ENCODE measurements around the gene RBM7. TPM values are rescaled to one million over a fixed set of nuclear protein-coding genes. Genes with fewer than 3 reads are reported as not detected.

Gene RBM7, protein sequence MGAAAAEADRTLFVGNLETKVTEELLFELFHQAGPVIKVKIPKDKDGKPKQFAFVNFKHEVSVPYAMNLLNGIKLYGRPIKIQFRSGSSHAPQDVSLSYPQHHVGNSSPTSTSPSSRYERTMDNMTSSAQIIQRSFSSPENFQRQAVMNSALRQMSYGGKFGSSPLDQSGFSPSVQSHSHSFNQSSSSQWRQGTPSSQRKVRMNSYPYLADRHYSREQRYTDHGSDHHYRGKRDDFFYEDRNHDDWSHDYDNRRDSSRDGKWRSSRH
- total RNA-seq = 28.9 TPM

GRCh38 chr11:114400216-114400914, at the start of gene RBM7, which contains the start of gene C11orf71:
Gene RBM7, plus strand, starts transcription at chr11:114400666. Its CDS starts 6 bp downstream, at chr11:114400672.
Gene C11orf71, minus strand, starts transcription at chr11:114400511. Its CDS starts 180 bp downstream, at chr11:114400331.
- DNase-seq = peak; percentile 91

DNA sequence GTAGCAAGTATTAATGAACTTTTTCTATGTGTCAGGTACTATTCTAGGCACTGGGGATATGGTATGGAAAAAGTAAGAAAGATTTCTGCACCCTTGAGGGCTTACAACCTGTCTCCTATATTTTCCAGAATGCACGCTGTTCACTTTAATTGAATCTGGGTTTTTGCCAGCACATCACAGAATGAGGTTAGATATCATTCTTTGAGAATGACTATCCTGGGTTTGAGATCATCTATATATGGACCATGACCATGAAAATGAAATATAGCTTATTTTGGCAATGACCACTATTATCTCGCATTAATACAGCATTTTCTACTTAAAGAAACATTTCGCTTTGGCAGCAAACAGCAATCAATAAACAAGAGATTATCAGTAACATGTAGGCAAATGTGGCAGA, 47.0 kb upstream of the RBM7 start:
- DNase-seq = no peak

DNA sequence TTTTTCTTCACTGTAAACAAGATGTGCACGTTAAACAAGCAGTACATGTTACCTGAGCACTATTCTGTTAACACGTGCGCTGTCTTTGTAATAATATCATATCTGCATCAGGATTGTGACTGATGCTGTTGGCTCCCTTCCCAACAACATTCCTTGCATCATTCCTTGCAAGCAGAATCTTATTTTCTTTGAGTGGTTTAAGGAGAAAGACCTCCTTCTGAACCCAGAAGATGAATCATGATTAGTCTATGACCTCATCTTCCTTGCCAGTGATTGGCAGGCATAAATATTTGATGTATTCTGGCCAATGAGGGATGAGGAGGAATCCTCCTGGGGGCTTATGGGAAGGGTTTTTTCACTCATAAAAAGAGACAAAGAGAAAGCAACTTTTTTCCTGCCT, 46.4 kb upstream of the RBM7 start:
- no peak for DNase-seq

- DNase-seq = no peak
Observed at GRCh38 chr11:114358716-114359115, 41.8 kb upstream of the RBM7 start.

DNA sequence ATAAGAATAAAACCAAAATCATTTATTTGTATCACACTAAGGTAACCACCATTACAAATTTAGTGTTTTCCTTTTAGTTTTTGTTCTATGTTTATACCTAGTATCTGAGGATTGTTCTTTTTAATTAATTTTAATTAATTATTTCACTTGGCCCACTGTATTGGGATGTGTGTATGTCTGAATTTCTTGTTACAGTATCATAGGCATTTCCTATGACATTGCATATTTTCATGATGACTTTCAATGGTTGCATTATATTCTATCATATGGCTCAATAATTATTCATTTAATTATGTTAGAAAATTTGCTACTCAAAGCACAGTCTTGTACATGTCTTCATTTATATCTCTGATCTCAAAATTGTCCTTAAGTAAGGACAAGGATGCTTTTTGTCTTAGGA, 41.1 kb upstream of the RBM7 start:
- DNase-seq = no peak

GRCh38 chr11:114362326-114362725, 38.1 kb upstream of the RBM7 start:
- no peak for DNase-seq

- no peak for DNase-seq
Observed at GRCh38 chr11:114362958-114363357, 37.5 kb upstream of the RBM7 start.

DNA sequence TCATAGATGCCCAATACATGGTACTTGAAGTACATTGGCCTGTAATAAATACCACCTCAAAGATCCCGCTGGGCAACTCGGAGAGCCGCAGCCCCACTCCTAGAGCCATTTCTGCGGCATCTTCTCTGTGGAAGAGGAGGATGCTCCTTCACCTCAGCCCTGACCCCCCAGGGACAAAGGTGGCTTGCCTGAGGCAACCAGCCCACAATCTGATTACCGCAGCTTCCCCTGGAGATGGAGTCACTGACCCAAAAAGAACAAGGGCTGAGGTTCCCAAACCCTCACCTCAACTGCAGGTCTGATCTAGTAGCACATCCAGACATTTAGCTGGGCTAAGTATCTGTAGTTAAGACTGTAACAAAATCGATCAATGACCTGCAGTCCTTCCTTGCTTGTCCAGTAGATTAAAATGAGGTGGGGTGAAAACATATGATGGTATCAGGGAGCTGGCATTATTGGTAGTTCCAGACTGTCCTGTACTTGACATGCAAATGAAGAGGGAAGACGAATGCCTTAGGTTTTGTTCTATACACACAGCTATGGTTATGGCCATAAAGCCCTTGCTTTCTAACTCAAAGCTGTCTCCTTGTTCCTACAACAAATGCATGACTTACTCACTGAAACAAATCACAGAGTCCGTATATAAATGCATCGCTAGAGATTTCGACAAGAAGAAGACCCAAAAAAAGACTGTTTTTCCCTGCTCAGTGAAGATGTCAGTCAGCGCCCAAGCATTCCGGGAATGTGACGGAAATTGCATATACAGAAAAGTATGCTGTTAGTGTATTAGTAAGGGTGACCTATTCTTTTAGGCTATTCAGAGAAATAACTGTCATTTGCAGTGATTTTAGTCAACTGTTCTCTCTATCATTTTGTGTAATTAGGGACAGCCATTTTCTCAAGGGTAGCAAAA, 33.9 kb upstream of the RBM7 start:
- no peak for DNase-seq

DNA sequence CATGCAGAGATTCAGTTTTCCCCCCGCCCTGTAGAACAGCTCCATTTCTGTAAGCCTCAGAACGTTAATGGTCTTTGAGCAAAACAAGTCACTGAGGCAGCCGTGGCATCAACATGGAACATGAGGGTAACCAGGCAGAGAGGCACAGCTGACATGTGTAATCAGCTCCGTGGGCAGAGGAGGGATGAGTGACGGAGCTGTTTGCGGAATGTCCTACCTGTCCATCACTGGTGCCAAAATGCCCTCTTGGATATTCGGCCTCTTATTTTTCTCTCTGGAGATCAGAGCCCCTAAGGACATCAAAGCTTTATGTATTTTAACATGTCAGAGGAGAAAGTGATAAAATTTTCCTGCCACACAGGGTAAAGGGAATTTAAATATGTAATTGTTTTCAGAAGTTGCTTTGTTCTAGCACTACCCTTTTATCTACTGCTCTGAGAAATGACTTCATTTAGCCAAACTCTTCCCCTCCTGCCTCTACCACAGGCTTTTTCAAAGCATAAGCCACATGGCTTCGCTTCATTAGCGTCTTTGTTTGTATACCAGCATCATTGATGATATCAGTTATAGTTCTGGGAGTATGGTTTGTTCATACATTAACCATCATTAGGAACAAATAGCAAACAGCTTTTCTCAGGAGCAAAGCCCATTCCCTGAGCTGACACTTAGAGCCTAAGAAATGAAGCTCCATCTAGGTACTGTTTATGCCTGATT, 33.1 kb upstream of the RBM7 start:
- DNase-seq = no peak

- no peak for DNase-seq
Observed at GRCh38 chr11:114368918-114369680, 31.4 kb upstream of the RBM7 start.

DNA sequence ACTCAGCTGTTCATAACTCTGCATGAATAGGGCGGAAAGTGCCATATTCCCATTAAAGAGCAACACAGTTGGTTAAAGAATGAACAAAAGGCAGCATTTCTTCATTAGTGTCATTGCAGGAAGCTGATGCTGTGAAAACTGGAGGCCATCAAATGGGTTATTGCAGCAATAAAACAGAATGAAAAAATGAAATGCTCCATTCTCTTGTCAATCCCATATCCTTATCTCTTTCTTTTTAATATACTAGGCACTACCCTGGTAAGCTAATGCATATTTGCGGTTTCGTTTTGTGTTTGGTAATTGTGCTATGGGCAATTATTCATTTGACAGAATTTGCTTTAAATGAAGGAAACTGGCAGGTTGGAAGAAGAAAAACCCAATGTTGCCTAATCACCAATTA, 25.4 kb upstream of the RBM7 start:
- no peak for DNase-seq

- DNase-seq = peak; percentile 9
Observed at GRCh38 chr11:114377612-114378267, 22.7 kb upstream of the RBM7 start.

DNA sequence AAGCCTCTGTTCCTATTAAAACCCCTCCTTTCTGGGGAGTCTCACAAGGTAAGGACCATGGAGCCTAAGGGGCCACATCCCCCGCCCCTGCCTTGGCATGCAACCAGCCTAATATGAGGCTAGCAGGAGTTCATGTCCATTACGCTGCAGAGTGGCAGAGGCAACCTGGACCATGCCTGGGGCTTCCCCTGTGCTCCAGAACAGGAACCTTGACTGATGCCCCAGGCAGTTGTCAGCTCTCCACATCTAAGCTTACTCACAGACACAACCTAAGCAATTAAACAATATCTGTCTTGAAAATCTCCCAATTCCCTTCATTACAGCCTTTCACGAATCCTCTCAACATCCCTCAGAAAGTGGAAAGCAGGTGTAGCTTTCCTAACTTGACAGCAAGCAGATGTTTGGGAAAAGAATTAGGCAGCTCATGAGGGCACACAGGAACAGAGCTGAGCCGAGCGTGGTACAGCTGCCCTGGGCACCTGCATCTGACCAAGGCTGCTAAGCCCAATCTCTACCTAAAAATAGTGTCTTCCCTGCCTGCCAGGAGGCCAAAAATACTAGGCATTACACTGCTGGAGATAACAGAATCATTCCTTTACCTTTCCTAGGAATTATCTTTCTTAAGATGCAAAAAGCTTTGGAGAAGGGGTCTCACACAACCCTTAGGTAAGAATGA, 20.9 kb upstream of the RBM7 start:
- no peak for DNase-seq

DNA sequence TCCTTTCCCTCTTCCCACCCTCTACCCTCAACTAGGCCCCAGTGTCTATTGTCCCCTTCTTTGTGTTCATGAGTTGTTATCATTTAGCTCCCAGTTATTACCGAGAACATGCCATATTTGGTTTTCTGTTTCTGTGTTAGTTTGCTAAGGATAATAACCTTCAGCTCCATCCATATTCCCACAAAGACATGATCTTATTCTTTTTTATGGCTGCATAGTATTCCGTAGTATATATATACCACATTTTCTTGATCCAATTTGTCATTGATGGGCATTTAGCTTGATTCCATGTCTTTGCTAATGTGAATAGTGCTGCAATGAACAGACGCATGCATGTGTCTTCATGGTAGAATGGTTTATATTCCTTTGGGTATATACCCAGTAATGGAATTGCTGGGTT, 18.0 kb upstream of the RBM7 start:
- no peak for DNase-seq

DNA sequence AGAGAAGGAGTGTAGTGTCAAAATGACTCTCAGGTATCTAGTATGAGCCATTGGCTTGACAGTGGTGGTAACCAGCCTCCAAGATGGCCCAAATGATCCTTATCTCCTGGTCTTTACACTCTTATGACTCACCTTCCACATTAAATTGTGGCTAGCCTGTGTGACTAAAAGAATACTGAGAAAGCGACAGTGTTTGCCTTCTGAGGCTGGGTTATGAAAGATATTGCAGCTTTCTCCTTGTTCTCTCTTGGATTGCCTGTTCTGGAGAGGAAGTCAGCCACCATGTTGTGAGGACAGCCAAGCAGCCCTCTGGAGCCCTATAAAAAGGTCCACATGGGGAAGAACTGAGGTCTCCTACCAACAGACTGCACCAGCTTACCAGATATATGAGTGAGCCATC, 16.0 kb upstream of the RBM7 start:
- no peak for DNase-seq

DNA sequence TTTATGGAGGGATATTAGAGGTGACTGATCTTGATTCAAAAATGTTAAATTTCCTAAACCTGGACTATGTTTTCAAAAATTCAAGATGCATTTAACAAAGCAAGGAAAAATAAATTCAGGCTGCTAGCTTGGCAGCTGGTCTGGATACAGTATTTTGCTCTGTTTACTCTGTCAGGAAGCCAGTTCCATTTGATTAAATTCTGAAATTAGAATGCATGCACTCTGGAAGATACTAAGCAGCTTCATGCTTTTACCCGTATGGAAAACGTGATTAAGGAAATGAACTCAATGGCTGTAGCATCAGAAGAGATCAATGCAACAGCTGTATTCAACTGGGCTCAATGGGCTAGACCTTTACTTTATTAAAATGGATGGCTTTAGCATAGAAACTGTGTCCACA, 14.3 kb upstream of the RBM7 start:
- no peak for DNase-seq

GRCh38 chr11:114386545-114386944, 13.9 kb upstream of the RBM7 start:
- no peak for DNase-seq

DNA sequence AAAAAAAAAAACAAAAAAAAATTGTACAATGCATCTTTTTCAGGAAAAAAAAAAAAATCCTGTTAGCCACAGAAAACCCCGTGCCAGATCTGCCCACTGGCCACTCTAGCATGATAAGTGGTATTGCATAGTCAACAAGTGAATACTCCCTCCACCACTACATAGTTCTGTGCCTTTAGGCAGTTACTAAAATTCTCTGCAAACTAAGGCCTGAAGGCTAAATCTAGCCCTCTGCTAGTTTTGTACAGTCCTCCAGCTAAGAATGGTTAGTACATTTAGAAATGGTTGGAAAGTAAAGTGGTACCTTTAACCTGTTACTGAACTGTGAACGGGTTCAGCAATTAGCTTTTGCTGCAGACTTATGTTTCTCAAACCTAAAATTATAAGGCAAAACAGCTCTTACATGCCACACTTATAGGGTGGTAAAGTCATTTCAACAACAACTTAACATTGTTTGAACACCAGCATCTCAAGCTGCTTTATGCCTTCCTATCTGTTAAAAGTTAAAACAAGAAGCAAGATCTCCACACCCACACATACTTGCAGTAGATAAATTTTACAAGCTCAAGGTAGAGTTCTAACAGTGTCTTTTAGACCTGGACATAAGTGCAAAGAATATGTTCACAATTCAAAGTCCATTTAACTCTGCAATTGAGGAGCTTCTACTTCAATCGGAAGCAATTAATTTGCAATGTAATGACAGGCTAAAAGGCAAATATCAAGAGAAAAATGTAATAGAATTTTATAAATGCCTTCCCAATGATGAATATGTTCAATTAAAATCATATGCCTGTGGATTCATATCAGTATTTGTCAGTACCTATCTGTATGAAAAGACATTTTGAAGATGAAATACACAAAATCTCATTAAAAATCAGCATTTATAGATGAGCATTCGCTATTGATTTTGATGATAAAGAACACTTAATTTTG, 7.5 kb upstream of the RBM7 start:
- DNase-seq = no peak

GRCh38 chr11:114395736-114396135, 4.7 kb upstream of the RBM7 start:
- no peak for DNase-seq
